Smooth muscle cell (in vitro differentiated cells): ENCODE results near the gene TPRN. TPM values are rescaled to one million over a fixed set of nuclear protein-coding genes. Genes with fewer than 3 reads are reported as not detected.

Experiments used
- DNase-seq: peaks from one replicate; lab custom pipeline; 2025; ENCODE audit not compliant: unreplicated experiment; lab: John Stamatoyannopoulos, UW
- H2AFZ ChIP-seq: fragments of 200-600 bp; sonication (generic); 2 replicates; pipeline ENCODE4 v1.6.0; 2016; ENCODE audit warnings: antibody characterized with exemption, low read depth, mild to moderate bottlenecking
- H3F3A ChIP-seq: fragments of 200-600 bp; sonication (generic); 2 replicates; pipeline ENCODE4 v1.6.0; 2017; ENCODE audit warnings: antibody characterized with exemption, low read depth
- H3K27ac ChIP-seq: fragments of 200-600 bp; sonication (generic); 2 replicates; pipeline ENCODE4 v1.5.1; 2016; ENCODE audit warnings: low read depth, mild to moderate bottlenecking
- H3K27me3 ChIP-seq: fragments of 200-600 bp; sonication (generic); 2 replicates; pipeline ENCODE4 v1.6.1; 2016; ENCODE audit warnings: low read depth, mild to moderate bottlenecking
- H3K36me3 ChIP-seq: fragments of 200-600 bp; sonication (generic); 2 replicates; pipeline ENCODE4 v1.5.1; 2016; ENCODE audit warnings: low read depth
- H3K4me1 ChIP-seq: fragments of 200-600 bp; sonication (generic); 2 replicates; pipeline ENCODE4 v1.5.1; 2016; ENCODE audit warnings: low read depth
- H3K4me2 ChIP-seq: fragments of 200-600 bp; sonication (generic); 2 replicates; pipeline ENCODE4 v1.6.0; 2016; ENCODE audit warnings: mild to moderate bottlenecking
- H3K4me3 ChIP-seq: fragments of 200-600 bp; sonication (generic); 2 replicates; pipeline ENCODE4 v1.5.1; 2016; ENCODE audit warnings: mild to moderate bottlenecking
- H3K79me2 ChIP-seq: fragments of 200-600 bp; sonication (generic); 2 replicates; pipeline ENCODE4 v1.6.0; 2016; ENCODE audit warnings: low read depth, mild to moderate bottlenecking
- H3K9ac ChIP-seq: fragments of 200-600 bp; sonication (generic); 2 replicates; pipeline ENCODE4 v1.6.0; 2016; ENCODE audit warnings: low read depth
- H3K9me3 ChIP-seq: fragments of 200-600 bp; sonication (generic); replicated peaks from 2 replicates; pipeline ENCODE4 v1.5.1; 2016; ENCODE audit warnings: low read depth
- H4K20me1 ChIP-seq: fragments of 200-600 bp; sonication (generic); 2 replicates; pipeline ENCODE4 v1.6.0; 2016; ENCODE audit warnings: low read depth
- WGBS: methylation state at CpG from one replicate; pipeline ENCODE4 v1.1.7; 2016; ENCODE audit warnings: low lambda C conversion rate; 5-methylcytosine and 5-hydroxymethylcytosine counted together
- polyA plus RNA-seq: library from polyadenylated mRNA; unstranded; fragments of >200 nt; fragmentation: Nextera tagmentation; extraction: Ambion mirVana; gene quantifications from 2 replicates; pipeline ENCODE4 v1.2.1, GENCODE V29; 2016
- total RNA-seq: library from RNA; depleted of rRNA; stranded (reverse); fragments of >200 nt; gene quantifications from 2 replicates; pipeline ENCODE4 v1.2.3, GENCODE V29; 2014
- TF ChIP-seq, protein P1 (sequence below): fragments of 200-600 bp; sonication (generic); IDR thresholded peaks from 2 replicates; pipeline ENCODE4 v1.5.1; 2017; ENCODE audit warnings: borderline replicate concordance, mild to moderate bottlenecking, antibody characterized with exemption; ENCODE audit not compliant: insufficient read depth, poor library complexity, severe bottlenecking

Gene TPRN
- total and polyA plus RNA-seq, 2 experiments from 2014 or later, result 4.0 to 19.0 TPM

DNA sequence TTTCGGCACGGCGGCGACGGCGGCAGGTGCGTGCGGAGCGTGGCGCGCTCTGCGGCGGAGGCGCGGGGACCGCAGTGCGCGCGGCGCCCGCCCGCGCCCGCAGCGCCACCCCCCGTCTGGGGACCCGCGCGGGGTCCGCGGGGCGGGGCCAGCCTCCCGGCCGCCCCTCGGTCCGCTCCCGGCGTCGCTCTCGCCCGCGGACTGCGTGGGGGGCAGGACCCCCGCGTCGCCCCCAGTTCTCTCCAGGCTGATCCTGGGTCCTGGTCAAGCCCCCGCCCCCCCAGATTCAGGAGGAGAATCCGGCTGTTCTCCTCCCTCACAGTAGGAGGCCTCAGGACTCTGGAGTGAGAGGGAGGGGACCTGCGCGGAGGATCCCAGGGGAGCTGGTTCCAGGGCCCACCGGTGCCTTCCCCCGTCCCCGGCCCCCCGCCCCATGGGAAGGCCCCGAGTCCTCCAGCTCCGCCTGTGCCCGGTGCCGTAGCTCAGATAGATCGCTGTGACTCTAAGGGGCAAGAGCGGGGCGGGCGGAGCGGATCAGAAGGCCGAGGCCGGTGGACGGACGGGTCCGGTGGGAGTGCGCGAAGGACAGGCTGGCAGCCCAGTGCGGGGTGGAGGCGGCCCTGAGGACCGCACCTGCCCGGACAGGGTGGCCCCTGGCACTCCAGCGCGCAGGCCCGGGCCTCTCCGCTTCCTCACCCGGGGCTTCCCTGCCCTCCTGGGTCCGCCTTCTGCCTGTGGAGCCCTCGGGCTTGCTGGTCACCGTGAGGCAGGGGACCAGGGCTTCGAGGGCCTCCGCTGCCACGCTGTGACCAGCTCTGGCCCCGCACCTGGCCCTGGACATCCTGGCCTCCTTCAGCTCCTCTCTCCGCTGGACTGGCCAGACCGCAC lies 21.9 kb upstream of the TPRN start, which contains the start of gene RNF208:
Gene RNF208 (minus strand): TSS at position 51 of the 888 bp plus-strand sequence. CDS start 1,028 bp downstream, outside the sequence.
- H3K27me3 ChIP-seq, result no peaks in the 10 kb centered on the region
- DNase-seq, result no peak
- no peaks in the 10 kb centered on the region for H3K79me2 ChIP-seq
- peak within 1 kb of the TSS; percentile 89 for H3K4me2 ChIP-seq
- no peak within 1 kb of the TSS for H3K27ac ChIP-seq
- TF ChIP-seq, protein P1, sequence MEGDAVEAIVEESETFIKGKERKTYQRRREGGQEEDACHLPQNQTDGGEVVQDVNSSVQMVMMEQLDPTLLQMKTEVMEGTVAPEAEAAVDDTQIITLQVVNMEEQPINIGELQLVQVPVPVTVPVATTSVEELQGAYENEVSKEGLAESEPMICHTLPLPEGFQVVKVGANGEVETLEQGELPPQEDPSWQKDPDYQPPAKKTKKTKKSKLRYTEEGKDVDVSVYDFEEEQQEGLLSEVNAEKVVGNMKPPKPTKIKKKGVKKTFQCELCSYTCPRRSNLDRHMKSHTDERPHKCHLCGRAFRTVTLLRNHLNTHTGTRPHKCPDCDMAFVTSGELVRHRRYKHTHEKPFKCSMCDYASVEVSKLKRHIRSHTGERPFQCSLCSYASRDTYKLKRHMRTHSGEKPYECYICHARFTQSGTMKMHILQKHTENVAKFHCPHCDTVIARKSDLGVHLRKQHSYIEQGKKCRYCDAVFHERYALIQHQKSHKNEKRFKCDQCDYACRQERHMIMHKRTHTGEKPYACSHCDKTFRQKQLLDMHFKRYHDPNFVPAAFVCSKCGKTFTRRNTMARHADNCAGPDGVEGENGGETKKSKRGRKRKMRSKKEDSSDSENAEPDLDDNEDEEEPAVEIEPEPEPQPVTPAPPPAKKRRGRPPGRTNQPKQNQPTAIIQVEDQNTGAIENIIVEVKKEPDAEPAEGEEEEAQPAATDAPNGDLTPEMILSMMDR, result no peak
- peaks cover 8% of the 10 kb centered on the region for H3K4me1 ChIP-seq
- no peaks in the 10 kb centered on the region for H3K9me3 ChIP-seq
- no peaks in the 10 kb centered on the region for H3F3A ChIP-seq
- 12% methylated on average over 34 of the region's 88 CpGs for WGBS
- H3K4me3 ChIP-seq, result peak within 1 kb of the TSS; percentile 61
- H3K36me3 ChIP-seq, result no peaks in the 10 kb centered on the region
- no peak within 1 kb of the TSS for H3K9ac ChIP-seq
- H2AFZ ChIP-seq, result no peak within 1 kb of the TSS
- H4K20me1 ChIP-seq, result no peaks in the 10 kb centered on the region

DNA sequence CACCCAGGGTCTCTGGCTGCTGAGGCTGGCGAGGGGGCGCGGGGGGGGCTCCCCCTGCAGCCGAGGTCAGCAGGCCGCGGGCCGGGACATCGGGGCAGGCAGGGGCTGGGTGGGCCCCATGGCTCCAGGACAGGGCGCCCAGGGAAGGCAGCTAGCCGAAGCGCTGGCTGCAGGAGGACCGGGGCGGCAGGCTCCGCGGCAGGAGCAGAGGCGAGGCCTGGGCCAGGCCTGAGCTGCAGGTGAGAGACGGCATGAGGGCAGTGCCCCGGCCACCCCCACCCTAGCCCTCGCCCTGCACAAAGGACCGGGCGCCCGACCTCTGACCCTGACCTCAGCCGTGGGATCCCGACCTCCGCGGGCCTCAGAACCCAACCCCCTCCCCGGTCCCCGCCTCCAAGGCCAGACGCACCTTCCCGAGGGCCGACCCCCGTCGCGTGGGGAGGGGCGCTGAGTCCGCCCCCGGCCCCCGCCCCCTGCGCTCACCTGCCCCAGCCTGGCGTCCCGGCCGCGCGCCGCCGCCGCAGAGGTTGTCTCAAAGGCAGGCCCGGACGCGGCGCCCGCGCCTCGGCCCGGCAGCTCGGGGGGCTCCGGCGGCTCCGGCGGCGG lies 21.1 kb upstream of the TPRN start:
- H3K79me2 ChIP-seq, result no peaks in the 10 kb centered on the region
- no peak overlapping the region for H3K9ac ChIP-seq
- H2AFZ ChIP-seq, result no peak overlapping the region
- H3K36me3 ChIP-seq, result no peaks in the 10 kb centered on the region
- peak overlapping the region; percentile 85 for H3K4me2 ChIP-seq
- peaks cover 8% of the 10 kb centered on the region for H3K4me1 ChIP-seq
- WGBS, result 18% methylated on average over 6 of the region's 61 CpGs
- no peaks in the 10 kb centered on the region for H3F3A ChIP-seq
- no peak overlapping the region for H3K27ac ChIP-seq
- H3K27me3 ChIP-seq, result no peaks in the 10 kb centered on the region
- no peaks in the 10 kb centered on the region for H3K9me3 ChIP-seq
- H4K20me1 ChIP-seq, result no peaks in the 10 kb centered on the region
- no peak for DNase-seq
- H3K4me3 ChIP-seq, result peak overlapping the region; percentile 48
- TF ChIP-seq, protein P1, result no peak

DNA sequence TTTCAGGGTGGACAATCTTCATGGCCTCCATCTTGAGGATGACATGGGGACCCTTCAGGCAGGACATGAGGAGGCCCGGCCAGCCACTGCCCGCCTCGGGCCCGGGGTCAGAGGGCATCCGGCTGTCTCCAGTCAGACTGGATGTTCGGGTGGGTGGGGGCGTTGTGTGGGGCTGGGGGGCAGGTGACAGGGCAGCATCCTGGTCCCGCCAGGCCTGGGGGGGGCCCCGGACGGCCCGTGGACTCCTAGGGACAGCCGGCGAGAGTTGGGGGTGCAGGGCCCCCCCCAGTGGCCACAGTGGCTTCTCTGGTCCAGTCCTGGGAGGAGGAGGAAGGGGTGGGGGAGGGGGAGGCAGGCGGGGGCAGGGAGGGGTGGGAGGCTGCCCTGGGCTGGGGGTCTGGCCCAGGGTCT lies 20.6 kb upstream of the TPRN start:
- Histone ChIP-seq H3K9ac (no peak overlapping the region), H3K4me3 (no peak overlapping the region), H4K20me1 (no peaks in the 10 kb centered on the region), H3K9me3 (no peaks in the 10 kb centered on the region), H3K27me3 (no peaks in the 10 kb centered on the region), H3K4me1 (peaks cover 8% of the 10 kb centered on the region), H2AFZ (no peak overlapping the region), H3F3A (no peaks in the 10 kb centered on the region), H3K36me3 (no peaks in the 10 kb centered on the region), H3K27ac (no peak overlapping the region), H3K79me2 (no peaks in the 10 kb centered on the region), H3K4me2 (peak overlapping the region; percentile 85)
- no peak for DNase-seq
- TF ChIP-seq, protein P1, result no peak
- 96% methylated on average over 9 of the region's 14 CpGs for WGBS
